ENCODE measurements around the gene GAS1.

GRCh38 chr9:86968258-86968920 lies 21.1 kb upstream of the GAS1 start:
- TF ChIP-seq CTCF (IDR thresholded peaks at IDR 0.05) (no peak), POLR2A (IDR thresholded peaks at IDR 0.05) (no peak)
